CD4-positive, alpha-beta T cell treated with Interleukin-15 for 4 hours (primary cell): Measurements from ENCODE around the gene RBP3.

Experiments used
- DNase-seq: peaks from one replicate; pipeline ENCODE4 v3.0.0-alpha.2; 2020; ENCODE audit warnings: low spot score

RBP3 gene

DNA sequence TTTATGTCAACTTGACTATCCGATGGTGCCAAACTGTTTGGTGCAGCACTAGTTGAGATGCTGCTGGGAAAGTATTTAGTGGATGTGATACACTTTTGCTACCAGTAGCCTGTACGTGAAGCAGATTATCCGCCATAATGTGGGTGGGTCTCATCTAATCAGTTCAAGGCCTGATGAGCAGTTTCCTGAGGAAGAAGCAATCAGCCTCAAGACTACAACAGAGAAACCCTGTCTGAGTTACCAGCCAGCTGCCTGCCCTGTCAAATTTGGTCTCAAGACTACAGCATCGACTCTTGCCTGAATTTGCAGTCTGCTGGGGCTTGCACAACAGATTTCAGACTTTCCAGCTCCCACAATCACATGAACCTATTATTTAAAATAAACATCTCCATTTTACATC is 10.9 kb upstream of the RBP3 start:
- DNase-seq = no peak

DNA sequence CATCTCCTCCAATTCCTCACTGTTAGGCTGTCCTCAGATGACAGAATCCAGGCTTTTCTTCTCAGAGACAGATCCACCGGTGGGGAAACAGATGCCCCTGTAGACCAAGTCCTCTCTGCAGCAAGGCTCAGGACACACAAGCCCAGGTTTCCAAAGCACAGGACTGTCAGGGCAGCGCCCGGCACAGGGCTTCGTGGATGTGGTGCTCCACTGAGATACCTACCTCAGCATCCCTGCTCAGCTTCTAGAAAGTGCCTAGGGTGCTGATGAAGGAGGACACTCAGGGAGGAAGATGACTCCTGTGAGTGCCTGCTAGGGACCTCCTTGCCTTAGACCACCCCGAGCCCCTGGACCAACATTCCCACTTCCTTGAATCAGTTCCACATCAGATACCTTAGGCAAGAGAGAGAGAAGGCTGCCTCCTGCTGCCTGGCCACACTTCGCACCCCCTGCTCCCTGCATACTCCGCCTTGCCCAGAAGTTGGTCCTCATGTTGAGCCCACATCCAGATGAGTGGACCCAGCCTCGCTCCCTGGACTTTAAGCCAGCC is 8.9 kb upstream of the RBP3 start:
- no peak for DNase-seq

DNA sequence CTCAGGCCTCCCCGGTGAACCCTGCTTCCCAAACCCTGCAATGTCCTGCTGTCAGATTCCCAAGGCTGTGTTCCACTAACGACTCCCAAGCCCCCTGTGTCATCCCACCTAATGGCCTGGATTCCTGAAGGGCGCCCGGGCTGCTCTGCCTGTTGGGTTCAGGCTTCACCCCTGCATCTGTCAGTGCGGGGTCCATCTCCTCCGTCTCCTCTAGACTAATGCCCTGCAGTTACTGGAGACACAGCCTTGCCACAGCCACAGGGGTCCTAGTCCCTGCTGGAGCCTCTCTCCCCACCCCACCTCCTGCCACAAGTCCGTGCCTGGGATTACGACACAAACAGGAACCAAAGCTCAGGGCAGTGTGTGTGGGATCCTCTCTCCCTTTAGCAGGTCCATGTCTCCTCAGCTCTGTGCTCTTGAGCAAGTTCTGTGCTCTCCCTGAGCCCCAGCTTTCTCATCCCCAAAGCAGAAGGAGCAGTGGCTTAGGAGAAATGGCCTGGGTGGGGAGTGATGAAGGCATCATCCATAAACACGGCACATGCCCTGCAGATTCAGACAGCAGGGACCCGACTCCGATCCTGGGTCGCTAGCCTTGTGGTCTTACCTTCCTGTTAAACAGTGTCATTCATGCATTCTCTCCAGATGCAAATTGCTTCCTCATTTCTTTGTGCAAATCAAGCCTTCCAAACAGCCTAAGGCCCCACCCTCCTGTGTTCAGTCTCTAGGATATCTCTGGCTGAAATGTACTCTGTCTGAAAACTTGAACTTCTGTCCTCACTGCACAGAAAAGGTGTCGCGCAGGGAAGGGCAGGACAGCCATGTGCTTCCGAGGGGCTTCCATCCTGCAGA is 8.2 kb upstream of the RBP3 start:
- no peak for DNase-seq

DNA sequence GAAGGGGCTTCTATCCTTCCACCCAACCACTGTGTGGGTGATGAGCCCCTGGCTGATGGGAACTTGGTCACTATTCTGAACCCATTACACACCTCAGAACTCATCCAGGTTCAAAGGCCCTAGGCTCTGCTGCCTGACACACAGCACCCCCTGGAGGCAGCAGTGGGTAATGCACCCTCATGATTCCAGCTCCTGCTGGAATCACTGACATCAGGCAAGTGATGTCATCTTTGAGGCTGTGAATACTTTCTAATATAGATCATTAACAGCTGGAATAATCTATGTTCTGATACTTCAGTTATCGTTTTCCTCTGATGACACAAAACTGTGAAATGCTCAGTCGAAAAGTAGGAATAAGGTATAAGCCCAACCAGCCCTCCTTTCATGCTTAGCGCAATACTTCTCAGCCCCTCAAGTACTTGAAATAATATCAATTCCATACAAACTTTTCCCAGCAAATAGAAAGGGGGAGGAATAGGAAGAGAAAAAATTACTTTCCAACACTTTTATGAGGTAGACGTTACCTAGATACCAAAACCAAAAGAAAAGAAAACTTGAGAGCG is 7.5 kb upstream of the RBP3 start:
- DNase-seq = peak; percentile 61

DNA sequence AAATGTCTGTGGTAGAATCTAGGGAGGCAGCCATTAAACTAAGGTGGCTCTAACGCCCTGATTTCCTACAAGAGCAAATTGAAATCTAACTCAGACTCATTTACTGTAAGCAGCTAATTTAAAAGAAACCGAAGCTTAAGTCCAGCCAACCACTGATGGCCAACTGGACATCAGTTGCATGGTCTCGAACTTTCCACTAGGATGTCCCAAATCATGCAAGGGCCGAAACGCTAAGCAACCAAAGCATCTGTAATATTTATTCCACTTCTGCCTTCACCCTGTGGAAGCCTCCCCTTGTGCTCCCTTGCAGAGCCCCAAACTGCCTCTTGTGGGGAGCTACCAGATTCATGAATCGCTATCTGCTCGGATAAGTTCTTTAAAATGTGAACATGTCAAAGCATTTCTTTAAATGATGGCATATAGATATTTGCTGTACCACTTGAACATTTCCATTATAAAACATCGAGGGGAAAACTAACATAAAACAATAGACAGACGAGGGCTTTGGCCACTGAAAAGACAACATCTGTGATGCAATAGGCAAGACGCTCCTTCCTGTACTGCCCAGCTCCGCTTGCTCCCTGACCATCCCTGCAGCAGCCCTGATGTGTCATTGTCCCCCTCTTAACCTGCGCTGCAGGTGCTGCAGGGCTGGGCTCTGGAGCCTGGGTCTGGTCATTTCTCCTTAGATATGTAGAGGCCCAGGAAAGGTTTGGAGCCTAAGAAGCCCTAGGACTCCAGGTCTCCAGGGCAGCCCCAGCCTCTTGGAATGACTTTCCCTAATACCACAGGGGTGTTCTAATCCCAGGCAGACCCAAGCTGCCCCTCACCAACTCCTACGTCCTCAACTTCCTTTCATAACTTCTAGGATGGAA is 2.9 kb upstream of the RBP3 start:
- no peak for DNase-seq

DNA sequence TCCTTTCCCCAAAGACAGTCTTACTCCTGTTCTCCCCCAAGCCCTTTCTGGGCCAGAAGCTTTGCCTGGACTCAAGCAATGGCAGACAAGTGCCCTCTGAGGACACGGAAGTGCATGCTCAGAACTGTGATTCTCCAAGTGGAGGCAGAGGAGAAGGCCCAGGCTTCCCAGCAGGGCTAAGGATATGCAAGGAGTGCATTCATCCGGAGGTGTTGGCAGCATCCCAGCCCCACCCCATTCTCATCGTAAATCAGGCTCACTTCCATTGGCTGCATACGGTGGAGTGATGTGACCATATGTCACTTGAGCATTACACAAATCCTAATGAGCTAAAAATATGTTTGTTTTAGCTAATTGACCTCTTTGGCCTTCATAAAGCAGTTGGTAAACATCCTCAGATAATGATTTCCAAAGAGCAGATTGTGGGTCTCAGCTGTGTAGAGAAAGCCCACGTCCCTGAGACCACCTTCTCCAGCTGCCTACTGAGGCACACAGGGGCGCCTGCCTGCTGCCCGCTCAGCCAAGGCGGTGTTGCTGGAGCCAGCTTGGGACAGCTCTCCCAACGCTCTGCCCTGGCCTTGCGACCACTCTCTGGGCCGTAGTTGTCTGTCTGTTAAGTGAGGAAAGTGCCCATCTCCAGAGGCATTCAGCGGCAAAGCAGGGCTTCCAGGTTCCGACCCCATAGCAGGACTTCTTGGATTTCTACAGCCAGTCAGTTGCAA is 1.4 kb upstream of the RBP3 start:
- no peak for DNase-seq

DNA sequence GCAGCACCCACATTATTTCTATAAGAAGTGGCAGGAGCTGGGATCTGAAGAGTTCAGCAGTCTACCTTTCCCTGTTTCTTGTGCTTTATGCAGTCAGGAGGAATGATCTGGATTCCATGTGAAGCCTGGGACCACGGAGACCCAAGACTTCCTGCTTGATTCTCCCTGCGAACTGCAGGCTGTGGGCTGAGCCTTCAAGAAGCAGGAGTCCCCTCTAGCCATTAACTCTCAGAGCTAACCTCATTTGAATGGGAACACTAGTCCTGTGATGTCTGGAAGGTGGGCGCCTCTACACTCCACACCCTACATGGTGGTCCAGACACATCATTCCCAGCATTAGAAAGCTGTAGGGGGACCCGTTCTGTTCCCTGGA is 874 bp upstream of the RBP3 start:
- DNase-seq = no peak

DNA sequence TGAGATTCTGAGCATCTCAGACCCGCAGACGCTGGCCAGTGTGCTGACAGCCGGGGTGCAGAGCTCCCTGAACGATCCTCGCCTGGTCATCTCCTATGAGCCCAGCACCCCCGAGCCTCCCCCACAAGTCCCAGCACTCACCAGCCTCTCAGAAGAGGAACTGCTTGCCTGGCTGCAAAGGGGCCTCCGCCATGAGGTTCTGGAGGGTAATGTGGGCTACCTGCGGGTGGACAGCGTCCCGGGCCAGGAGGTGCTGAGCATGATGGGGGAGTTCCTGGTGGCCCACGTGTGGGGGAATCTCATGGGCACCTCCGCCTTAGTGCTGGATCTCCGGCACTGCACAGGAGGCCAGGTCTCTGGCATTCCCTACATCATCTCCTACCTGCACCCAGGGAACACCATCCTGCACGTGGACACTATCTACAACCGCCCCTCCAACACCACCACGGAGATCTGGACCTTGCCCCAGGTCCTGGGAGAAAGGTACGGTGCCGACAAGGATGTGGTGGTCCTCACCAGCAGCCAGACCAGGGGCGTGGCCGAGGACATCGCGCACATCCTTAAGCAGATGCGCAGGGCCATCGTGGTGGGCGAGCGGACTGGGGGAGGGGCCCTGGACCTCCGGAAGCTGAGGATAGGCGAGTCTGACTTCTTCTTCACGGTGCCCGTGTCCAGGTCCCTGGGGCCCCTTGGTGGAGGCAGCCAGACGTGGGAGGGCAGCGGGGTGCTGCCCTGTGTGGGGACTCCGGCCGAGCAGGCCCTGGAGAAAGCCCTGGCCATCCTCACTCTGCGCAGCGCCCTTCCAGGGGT is 703 bp downstream of the RBP3 start:
- no peak for DNase-seq

DNA sequence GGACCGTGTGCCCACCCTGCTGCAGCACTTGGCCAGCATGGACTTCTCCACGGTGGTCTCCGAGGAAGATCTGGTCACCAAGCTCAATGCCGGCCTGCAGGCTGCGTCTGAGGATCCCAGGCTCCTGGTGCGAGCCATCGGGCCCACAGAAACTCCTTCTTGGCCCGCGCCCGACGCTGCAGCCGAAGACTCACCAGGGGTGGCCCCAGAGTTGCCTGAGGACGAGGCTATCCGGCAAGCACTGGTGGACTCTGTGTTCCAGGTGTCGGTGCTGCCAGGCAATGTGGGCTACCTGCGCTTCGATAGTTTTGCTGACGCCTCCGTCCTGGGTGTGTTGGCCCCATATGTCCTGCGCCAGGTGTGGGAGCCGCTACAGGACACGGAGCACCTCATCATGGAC is 1.4 kb downstream of the RBP3 start:
- DNase-seq = no peak

DNA sequence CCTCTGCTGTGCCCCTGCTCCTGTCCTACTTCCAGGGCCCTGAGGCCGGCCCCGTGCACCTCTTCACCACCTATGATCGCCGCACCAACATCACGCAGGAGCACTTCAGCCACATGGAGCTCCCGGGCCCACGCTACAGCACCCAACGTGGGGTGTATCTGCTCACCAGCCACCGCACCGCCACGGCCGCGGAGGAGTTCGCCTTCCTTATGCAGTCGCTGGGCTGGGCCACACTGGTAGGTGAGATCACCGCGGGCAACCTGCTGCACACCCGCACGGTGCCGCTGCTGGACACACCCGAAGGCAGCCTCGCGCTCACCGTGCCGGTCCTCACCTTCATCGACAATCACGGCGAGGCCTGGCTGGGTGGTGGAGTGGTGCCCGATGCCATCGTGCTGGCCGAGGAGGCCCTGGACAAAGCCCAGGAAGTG is 1.8 kb downstream of the RBP3 start:
- no peak for DNase-seq

DNA sequence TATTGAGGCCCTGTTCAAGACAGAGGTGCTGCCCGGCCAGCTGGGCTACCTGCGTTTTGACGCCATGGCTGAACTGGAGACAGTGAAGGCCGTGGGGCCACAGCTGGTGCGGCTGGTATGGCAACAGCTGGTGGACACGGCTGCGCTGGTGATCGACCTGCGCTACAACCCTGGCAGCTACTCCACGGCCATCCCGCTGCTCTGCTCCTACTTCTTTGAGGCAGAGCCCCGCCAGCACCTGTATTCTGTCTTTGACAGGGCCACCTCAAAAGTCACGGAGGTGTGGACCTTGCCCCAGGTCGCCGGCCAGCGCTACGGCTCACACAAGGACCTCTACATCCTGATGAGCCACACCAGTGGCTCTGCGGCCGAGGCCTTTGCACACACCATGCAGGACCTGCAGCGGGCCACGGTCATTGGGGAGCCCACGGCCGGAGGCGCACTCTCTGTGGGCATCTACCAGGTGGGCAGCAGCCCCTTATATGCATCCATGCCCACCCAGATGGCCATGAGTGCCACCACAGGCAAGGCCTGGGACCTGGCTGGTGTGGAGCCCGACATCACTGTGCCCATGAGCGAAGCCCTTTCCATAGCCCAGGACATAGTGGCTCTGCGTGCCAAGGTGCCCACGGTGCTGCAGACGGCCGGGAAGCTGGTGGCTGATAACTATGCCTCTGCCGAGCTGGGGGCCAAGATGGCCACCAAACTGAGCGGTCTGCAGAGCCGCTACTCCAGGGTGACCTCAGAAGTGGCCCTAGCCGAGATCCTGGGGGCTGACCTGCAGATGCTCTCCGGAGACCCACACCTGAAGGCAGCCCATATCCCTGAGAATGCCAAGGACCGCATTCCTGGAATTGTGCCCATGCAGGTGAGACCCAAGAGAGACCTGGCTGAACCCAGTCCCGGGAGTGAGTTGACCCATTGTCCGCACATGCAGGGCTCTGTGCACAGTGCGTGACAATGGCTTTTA is 2.8 kb downstream of the RBP3 start:
- no peak for DNase-seq

DNA sequence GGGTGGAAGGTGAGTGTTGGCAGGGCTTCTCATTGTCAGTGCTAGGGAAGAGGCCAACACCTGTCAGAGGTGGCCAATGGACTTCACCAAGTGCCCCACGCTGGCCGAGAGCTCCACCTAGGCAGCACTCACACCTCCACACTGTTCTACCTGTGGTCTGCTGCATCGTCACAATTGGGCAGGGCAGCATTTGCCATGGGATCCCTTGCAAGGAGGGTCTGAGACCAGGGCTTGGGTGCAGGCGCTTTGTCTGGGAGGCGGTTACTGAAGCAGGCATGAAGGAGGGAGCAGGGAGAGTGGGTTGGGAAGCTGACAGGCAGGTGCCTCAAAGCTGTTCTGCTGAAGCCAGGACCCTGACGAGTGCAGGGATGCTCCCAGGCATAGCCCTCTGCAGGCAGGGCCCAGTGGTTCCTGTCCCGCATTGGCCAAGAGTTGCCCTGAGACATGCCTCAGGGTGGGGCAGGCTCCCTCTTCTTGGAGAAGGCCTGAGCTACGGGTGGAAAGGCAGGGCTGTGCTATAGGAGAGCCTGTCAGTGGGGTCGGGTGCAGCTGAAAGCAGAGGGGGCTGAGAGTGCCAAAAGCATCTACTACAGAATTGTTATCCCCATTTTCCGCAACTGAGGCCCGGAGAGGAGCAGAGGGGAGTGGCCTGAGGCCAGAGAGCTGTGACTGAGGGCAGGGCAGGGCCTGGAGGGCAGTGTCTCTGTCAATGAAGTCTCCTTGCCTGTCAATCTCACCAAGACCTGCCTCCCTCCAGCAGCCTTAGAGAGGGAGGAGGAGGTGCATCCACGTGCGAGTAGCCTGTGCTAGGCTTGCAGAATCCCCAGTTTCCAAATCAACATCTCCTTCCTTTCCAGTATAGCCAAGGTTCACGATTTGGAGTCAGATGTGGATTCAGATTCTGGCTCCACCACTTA is 4.0 kb downstream of the RBP3 start:
- no peak for DNase-seq

DNA sequence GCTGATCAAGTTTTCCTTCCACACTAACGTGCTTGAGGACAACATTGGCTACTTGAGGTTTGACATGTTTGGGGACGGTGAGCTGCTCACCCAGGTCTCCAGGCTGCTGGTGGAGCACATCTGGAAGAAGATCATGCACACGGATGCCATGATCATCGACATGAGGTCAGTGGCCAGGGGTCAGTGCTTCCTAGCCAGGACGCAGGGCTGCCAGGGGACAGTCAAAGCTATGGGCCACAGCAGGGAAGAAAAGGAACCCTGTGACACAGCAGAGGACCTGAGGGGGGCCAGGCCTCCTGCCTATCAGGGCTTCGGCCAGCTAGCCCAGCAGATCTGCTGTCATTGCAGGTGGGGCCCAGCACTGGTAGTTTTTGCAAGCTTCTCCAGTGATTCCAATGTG is 5.2 kb downstream of the RBP3 start:
- no peak for DNase-seq

DNA sequence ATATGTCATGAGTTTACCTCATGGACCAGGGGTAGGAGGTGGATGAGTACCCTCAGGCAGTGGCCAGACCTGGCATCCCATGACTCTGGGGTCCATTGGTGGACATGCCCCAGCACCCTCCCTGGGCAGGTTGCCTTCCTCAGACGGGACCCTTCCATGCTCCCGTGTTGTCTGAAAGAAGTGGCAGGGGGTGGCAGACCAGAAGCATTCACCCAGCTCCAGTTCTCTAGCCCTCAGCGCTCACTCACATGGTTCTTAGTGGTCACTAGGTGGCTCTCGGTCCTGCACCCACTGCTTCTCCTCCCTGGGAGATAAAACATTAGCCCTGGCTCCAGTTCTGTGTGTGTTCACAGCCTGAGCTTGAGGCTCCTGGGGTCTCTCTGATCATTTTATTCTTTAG is 6.0 kb downstream of the RBP3 start:
- no peak for DNase-seq

DNA sequence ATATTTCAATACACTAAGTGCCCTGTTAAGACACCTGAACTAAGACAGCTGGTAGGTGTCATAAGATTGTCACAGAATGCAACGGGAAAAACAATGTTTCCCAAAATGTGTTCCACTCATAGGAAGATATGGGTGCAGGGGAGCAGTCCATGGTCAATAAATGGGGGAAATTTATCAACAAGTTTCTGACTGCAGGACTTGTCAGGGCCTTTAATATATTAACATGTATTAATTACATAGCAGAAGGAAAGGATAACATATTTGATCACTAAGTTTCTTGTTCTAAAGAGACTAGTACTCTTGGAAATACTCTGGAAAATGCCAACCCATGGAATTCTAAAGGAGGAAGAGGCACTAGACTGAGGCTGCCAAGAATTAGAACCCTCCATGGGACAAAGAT is 6.7 kb downstream of the RBP3 start:
- no peak for DNase-seq

DNA sequence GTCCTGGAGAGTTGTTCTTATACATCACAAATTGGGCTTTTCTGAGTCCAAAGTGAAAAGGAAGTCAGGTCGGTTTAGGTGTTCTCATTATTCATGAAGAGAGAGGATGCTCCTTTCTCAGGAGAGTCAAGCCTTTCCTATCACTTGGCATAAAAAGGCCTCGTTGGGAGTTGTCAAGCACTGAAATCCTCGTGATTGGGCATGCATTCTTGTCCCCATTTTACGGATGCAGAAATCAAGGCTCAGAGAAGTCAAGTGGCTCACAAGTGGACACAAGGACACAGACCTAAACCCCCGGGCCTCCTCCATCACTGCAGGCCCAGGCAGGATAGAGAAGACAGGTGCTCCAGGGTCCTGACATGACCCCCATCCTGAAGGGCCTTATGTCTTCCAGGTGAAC is 8.5 kb downstream of the RBP3 start:
- DNase-seq = no peak

DNA sequence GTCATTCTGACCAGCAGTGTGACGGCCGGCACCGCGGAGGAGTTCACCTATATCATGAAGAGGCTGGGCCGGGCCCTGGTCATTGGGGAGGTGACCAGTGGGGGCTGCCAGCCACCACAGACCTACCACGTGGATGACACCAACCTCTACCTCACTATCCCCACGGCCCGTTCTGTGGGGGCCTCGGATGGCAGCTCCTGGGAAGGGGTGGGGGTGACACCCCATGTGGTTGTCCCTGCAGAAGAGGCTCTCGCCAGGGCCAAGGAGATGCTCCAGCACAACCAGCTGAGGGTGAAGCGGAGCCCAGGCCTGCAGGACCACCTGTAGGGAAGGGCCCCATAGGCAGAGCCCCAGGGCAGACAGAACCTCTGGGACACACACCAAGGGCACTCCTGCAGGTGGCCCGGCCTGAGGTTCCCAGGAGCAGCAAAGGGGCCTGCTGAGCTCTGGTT is 9.0 kb downstream of the RBP3 start:
- no peak for DNase-seq

DNA sequence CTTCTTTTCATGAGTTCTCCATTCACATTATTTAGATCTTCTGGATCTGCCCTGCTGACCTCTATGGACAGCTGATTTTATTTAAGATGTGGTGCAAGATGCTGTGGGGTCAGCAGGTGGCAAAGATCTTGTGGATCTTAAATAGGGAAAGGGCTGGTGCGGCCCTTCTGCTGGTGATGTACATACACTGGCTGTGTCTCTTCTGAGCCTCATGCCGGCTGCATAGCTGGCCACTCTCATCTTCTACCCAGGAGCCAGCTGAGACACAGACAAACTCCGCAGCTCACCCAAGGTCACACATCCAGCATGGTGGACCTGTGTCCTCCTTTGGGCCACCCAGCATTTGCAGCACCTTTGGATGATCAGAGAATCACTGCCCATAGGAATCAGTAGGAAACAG is 9.7 kb downstream of the RBP3 start:
- no peak for DNase-seq

DNA sequence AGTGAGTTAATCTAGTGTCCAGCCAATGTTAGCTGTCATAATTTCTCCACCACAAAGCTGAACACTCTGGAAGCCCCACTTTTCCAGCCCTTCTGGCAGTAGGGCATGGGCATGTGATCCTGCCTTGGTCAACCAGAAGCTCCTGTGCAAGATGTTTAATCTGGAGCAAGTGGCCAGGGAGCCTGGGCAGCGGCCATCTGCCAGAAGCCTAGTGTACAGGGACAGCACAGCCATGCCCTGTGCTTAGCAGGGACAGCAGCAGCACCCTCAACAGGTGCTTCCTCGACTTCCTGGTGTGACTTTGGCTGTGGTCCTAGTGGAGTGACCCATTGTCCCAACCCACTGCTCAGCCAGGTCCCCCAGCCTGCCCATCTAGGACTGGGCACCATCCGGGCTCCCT is 10.3 kb downstream of the RBP3 start:
- no peak for DNase-seq
